ENCODE results near the gene TPST1. TPM values are rescaled to one million over a fixed set of nuclear protein-coding genes. Genes with fewer than 3 reads are reported as not detected.

The TPST1 gene
- total RNA-seq, 1 experiment from 2014 or later: 14.9 TPM

DNA sequence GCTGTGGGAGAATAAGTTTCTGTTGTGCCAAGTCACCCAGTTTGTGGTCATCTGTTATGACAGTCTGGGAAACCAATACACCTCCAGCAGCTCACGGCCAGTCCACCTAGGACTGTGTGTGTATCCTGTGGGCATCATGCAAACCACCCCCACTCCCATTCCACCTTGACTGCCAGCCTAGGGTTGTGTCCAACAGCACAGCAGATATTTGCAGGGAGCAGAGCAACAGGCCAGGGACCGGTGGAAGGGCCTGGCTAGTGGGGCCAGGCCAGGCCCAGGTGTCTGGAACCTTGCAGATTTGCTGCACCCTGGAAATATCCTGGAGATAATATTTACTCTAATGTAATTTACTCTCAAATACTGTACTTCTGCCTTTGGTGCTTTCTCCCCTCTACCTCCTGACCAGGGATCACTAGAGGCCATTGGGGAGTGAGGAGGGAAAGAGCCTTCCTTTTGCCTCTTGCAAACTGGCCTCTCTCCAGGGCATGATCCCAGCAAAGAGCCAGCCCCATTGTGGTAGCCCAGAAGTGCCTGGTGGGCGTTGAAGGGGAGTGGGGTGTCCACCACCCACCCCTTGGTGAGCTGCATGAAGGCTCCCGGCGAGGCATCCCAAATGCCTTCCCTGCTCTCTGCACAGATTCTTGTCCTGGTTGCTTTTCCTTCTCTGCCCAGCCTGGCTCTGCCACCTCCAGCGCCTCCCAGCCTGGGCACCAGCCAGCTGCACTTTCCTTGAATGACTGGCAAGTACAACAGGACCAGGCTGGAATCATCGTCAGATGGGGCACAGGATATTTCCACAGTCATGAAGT lies 15.2 kb upstream of the TPST1 start:
- CTCF ChIA-PET: no interaction called here
- Histone ChIP-seq H3K4me2 (no peak overlapping the region), H3K79me2 (ENCODE audit: low read depth) (no peaks in the 10 kb centered on the region), H3K9me2 (ENCODE audit: insufficient read depth) (no peaks in the 10 kb centered on the region), H4K20me1 (ENCODE audit: insufficient read depth) (no peaks in the 10 kb centered on the region), H3K27ac (no peak overlapping the region), H3F3A (ENCODE audit: insufficient read depth, low read depth) (no peaks in the 10 kb centered on the region), H3K36me3 (ENCODE audit: low read depth) (no peaks in the 10 kb centered on the region), H3K4me3 (no peak overlapping the region), H3K9me3 (ENCODE audit: insufficient read depth, low read depth) (no peaks in the 10 kb centered on the region), H3K27me3 (ENCODE audit: insufficient read depth, low read depth) (no peaks in the 10 kb centered on the region), H3K4me1 (replicated peaks; ENCODE audit: insufficient read depth) (no peaks in the 10 kb centered on the region), H2AFZ (no peak overlapping the region)
- TF ChIP-seq, protein P1, sequence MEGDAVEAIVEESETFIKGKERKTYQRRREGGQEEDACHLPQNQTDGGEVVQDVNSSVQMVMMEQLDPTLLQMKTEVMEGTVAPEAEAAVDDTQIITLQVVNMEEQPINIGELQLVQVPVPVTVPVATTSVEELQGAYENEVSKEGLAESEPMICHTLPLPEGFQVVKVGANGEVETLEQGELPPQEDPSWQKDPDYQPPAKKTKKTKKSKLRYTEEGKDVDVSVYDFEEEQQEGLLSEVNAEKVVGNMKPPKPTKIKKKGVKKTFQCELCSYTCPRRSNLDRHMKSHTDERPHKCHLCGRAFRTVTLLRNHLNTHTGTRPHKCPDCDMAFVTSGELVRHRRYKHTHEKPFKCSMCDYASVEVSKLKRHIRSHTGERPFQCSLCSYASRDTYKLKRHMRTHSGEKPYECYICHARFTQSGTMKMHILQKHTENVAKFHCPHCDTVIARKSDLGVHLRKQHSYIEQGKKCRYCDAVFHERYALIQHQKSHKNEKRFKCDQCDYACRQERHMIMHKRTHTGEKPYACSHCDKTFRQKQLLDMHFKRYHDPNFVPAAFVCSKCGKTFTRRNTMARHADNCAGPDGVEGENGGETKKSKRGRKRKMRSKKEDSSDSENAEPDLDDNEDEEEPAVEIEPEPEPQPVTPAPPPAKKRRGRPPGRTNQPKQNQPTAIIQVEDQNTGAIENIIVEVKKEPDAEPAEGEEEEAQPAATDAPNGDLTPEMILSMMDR (conservative IDR thresholded peaks at IDR 0.05): no peak
- no peak for TF ChIP-seq EZH2 (IDR thresholded peaks at IDR 0.05; ENCODE audit: low read depth)
- DNase-seq: no peak
- POLR2A ChIA-PET (ENCODE audit: unreplicated experiment): no interaction called here
- no TSS peak for BruUV-seq (replicated peaks)
- intact Hi-C loops (cut with micrococcal nuclease; ENCODE audit: unreplicated experiment): no loop called here

GRCh38 chr7:66190504-66190857 lies 14.7 kb upstream of the TPST1 start:
- POLR2A ChIA-PET (ENCODE audit: unreplicated experiment): no interaction called here
- Histone ChIP-seq H2AFZ (no peak overlapping the region), H3K4me3 (no peak overlapping the region), H3K9me3 (ENCODE audit: insufficient read depth, low read depth) (no peaks in the 10 kb centered on the region), H3F3A (ENCODE audit: insufficient read depth, low read depth) (no peaks in the 10 kb centered on the region), H3K36me3 (ENCODE audit: low read depth) (no peaks in the 10 kb centered on the region), H3K27ac (no peak overlapping the region), H3K79me2 (ENCODE audit: low read depth) (no peaks in the 10 kb centered on the region), H3K4me2 (no peak overlapping the region), H3K9me2 (ENCODE audit: insufficient read depth) (no peaks in the 10 kb centered on the region), H3K4me1 (replicated peaks; ENCODE audit: insufficient read depth) (no peaks in the 10 kb centered on the region), H3K27me3 (ENCODE audit: insufficient read depth, low read depth) (no peaks in the 10 kb centered on the region), H4K20me1 (ENCODE audit: insufficient read depth) (no peaks in the 10 kb centered on the region)
- TF ChIP-seq, protein P1 (conservative IDR thresholded peaks at IDR 0.05): no peak
- TF ChIP-seq EZH2 (IDR thresholded peaks at IDR 0.05; ENCODE audit: low read depth): no peak
- BruUV-seq (replicated peaks): no TSS peak
- no peak for DNase-seq
- intact Hi-C loops (cut with micrococcal nuclease; ENCODE audit: unreplicated experiment): no loop called here
- CTCF ChIA-PET: no interaction called here

DNA sequence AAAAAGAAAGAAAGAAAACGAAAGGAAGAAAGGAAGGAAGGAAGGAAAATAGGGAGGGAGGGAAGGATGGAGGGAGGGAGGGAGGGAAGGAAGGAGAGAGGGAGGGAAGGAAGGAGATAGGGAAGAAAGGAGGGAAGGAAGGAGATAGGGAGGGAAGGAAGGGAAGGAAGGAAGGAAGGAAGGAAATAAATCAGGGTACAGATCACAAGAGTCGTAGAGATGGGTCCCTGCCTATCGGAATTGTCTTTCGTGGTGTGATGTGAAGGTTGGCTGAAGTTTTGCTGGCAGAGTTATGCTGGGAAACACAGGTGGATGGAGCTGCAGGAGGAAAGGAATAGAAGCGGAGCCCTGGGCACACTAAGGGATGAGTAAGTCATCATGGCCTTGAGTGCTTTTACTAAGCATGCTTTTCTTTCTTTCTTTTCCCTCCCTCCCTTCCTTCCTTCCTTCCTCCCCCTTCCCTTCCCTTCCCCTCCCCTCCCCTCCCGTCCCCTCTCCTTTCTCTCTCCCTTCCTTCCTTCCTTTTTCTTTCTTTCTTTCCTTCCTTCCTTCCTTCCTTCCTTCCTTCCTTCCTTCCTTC lies 11.9 kb upstream of the TPST1 start:
- no peaks in the 10 kb centered on the region for H3K4me1 ChIP-seq (replicated peaks; ENCODE audit: insufficient read depth)
- ChIA-PET POLR2A (ENCODE audit: unreplicated experiment) (no interaction called here), CTCF (interaction anchor here (0.6 kb wide), 1 partner anchor 163 kb away, joined by 6 read pairs; no protein-coding TSS in a partner anchor)
- H3F3A ChIP-seq (ENCODE audit: insufficient read depth, low read depth): no peaks in the 10 kb centered on the region
- no peaks in the 10 kb centered on the region for H3K9me2 ChIP-seq (ENCODE audit: insufficient read depth)
- intact Hi-C loops (cut with micrococcal nuclease; ENCODE audit: unreplicated experiment): no loop called here
- no peaks in the 10 kb centered on the region for H3K27me3 ChIP-seq (ENCODE audit: insufficient read depth, low read depth)
- no peaks in the 10 kb centered on the region for H4K20me1 ChIP-seq (ENCODE audit: insufficient read depth)
- no peak overlapping the region for H3K4me3 ChIP-seq
- H3K79me2 ChIP-seq (ENCODE audit: low read depth): no peaks in the 10 kb centered on the region
- no peak overlapping the region for H2AFZ ChIP-seq
- no peak overlapping the region for H3K4me2 ChIP-seq
- H3K36me3 ChIP-seq (ENCODE audit: low read depth): no peaks in the 10 kb centered on the region
- no peak overlapping the region for H3K27ac ChIP-seq
- BruUV-seq (replicated peaks): no TSS peak
- DNase-seq: no peak
- no peak for TF ChIP-seq EZH2 (IDR thresholded peaks at IDR 0.05; ENCODE audit: low read depth)
- TF ChIP-seq, protein P1 (conservative IDR thresholded peaks at IDR 0.05): no peak
- no peaks in the 10 kb centered on the region for H3K9me3 ChIP-seq (ENCODE audit: insufficient read depth, low read depth)

Measured in PC-9 (cell line).